RWPE1 (cell line): Measurements from ENCODE around the gene CEACAM16.
A peak's percentile ranks its signal among the peaks of the same experiment; 100 is the strongest.

Experiments
- CTCF ChIA-PET: fragments of 350-600 bp; sonication (Branson Sonifier 250); formaldehyde crosslinking; extraction: SDS; loops from one replicate; lab custom pipeline; 2021; lab: Yijun Ruan, JAX
- POLR2A ChIA-PET: fragments of 400-600 bp; formaldehyde crosslinking; extraction: SDS; loops from one replicate; lab custom pipeline; 2020; ENCODE audit warnings: antibody characterized with exemption; ENCODE audit not compliant: low non-redundant PET; lab: Yijun Ruan, JAX
- DNase-seq: peaks from one replicate; pipeline ENCODE4 v3.0.0; 2012; ENCODE audit warnings: low spot score
- H3K27ac ChIP-seq: fragments of 450-650 bp; 2 replicates; pipeline ENCODE4 v1.5.1; 2017
- CTCF ChIP-seq: fragments of 450-650 bp; conservative IDR thresholded peaks from 2 replicates; pipeline ENCODE4 v1.5.1; 2017; ENCODE audit warnings: low read depth, mild to moderate bottlenecking

CEACAM16 gene

GRCh38 chr19:44698492-44699201, at the start of gene CEACAM16:
CEACAM16 (plus strand) TSS chr19:44699151; CDS start chr19:44701457, 2,306 bp downstream.
- ChIA-PET CTCF (no interaction called here), POLR2A (no interaction called here)
- TF ChIP-seq CTCF: no peak
- no peak for DNase-seq
- H3K27ac ChIP-seq: peak within 1 kb of the TSS; percentile 82; the same call in 1 of the 2 replicates

- no peak for DNase-seq
- ChIA-PET POLR2A (interaction anchor here (0.5 to 1.1 kb wide), 2 partner anchors 23 to 130 kb away, joined by 4 to 5 read pairs; no protein-coding TSS in a partner anchor), CTCF (interaction anchor here (0.6 kb wide), 1 partner anchor 120 kb away, joined by 3 read pairs; no protein-coding TSS in a partner anchor)
- no peak overlapping the region for H3K27ac ChIP-seq
- TF ChIP-seq CTCF: no peak
Observed at GRCh38 chr19:44649578-44650145, 49.3 kb upstream of the CEACAM16 start.

GRCh38 chr19:44653343-44653742, 45.6 kb upstream of the CEACAM16 start:
- CTCF ChIA-PET: no interaction called here
- no peak for DNase-seq
- TF ChIP-seq CTCF: no peak
- peak overlapping the region; percentile 7 for H3K27ac ChIP-seq
- POLR2A ChIA-PET: no interaction called here

- H3K27ac ChIP-seq: peak overlapping the region; percentile 7
- POLR2A ChIA-PET: no interaction called here
- DNase-seq: peak; percentile 42
- peak; percentile 62 for TF ChIP-seq CTCF
- CTCF ChIA-PET: interaction anchor here (0.6 to 1.9 kb wide), 6 partner anchors 9 to 83 kb away, joined by 3 to 6 read pairs (median 5); no protein-coding TSS in a partner anchor
Observed at GRCh38 chr19:44653977-44654774, 44.8 kb upstream of the CEACAM16 start.

- peak; percentile 54 for DNase-seq
- ChIA-PET CTCF (interaction anchor here (0.6 to 2.5 kb wide), 8 partner anchors 9 to 146 kb away, joined by 3 to 12 read pairs (median 4); partner anchors contain the start of gene PVR), POLR2A (no interaction called here)
- peak; percentile 87 for TF ChIP-seq CTCF
- peak overlapping the region; percentile 12; the same call in 1 of the 2 replicates for H3K27ac ChIP-seq
Observed at GRCh38 chr19:44657211-44657921, 41.6 kb upstream of the CEACAM16 start.
